Left lung (tissue), 10 donors: Measurements from ENCODE around the gene FGGY. TPM values are rescaled to one million over a fixed set of nuclear protein-coding genes. Genes with fewer than 3 reads are reported as not detected.
A peak's percentile ranks its signal among the peaks of the same experiment; 100 is the strongest.

Experiments
- ATAC-seq: fragments of 200-7000 bp; cut with Tn5 transposase; one replicate; pipeline ENCODE4 v1.9.1; 2020; ENCODE audit warnings: moderate library complexity
- DNase-seq, 4 donors: peaks; one replicate each; pipeline ENCODE4 v3.0.0-alpha.2; 2013 to 2020
- H3K27ac ChIP-seq, 2 donors: fragments of 200-600 bp; sonication (generic) in 1 of 2; one replicate each; pipeline versions ENCODE4 v1.5.0 to v1.8.0; 2020 to 2021
- H3K27me3 ChIP-seq, 2 donors: fragments of 200-600 bp; sonication (generic) in 1 of 2; one replicate each; pipeline versions ENCODE4 v1.5.0 to v1.8.0; 2020 to 2021
- H3K36me3 ChIP-seq, 2 donors: fragments of 200-600 bp; sonication (generic) in 1 of 2; one replicate each; pipeline versions ENCODE4 v1.5.0 to v1.8.0; 2020 to 2021
- H3K4me1 ChIP-seq, 2 donors: fragments of 200-600 bp; one replicate each; pipeline ENCODE4 v1.8.0; 2021
- H3K4me3 ChIP-seq, 2 donors: fragments of 200-600 bp; sonication (generic) in 1 of 2; one replicate each; pipeline versions ENCODE4 v1.5.0 to v1.8.0; 2020 to 2021; ENCODE audit warnings: mild to moderate bottlenecking in 1 of 2
- H3K9me3 ChIP-seq, 2 donors: fragments of 200-600 bp; sonication (generic) in 1 of 2; one replicate each; pipeline versions ENCODE4 v1.5.0 to v1.8.0; 2020 to 2021
- CTCF ChIP-seq, 2 donors: fragments of 200-600 bp; sonication (generic) in 1 of 2; IDR thresholded peaks; one replicate each; pipeline versions ENCODE4 v1.5.0 to v1.8.0; 2021; ENCODE audit warnings: antibody characterized with exemption in 2 of 2
- intact Hi-C, 2 donors: fragments of 100-400 bp; cut with DNase I; formaldehyde crosslinking; loops; one replicate each; pipeline versions ENCODE4 v1.11.2 to v1.14.2; 2022
- polyA plus RNA-seq, 6 donors: library from polyadenylated mRNA; unstranded; fragments of 120-200 nt; gene quantifications; one replicate each; pipeline ENCODE4 v1.2.1, GENCODE V29; 2013; ENCODE audit not compliant: insufficient read length in 6 of 6
- total RNA-seq, 2 donors: library from RNA; stranded (reverse); fragmentation: NEBNext Ultra II Directional; extraction: Animal tissue kit (Norgen Biotek cat#: 25700); gene quantifications; one replicate each; pipeline ENCODE4 v1.2.1, GENCODE V29; 2021
- donor health status: DM: no; HTN: yes; CAD: no.
- donor health status: DM: no; HTN: no; CAD: no.

The FGGY gene
- total and polyA plus RNA-seq, 8 donors, result 13.5 to 22.7 (median 18.4) TPM

- DNase-seq (peak in 1 of 4 donors; percentile 43), ATAC-seq (peak; percentile 81)
- H3K27me3 ChIP-seq, result no peaks in the 10 kb centered on the region
- H3K9me3 ChIP-seq, result no peaks in the 10 kb centered on the region
- no peak overlapping the region for H3K4me3 ChIP-seq
- peak overlapping the region; percentile 30 to 31 for H3K27ac ChIP-seq
- peaks cover 6 to 22% of the 10 kb centered on the region in 2 donors for H3K4me1 ChIP-seq
- no peak for TF ChIP-seq CTCF (IDR thresholded peaks at IDR 0.05)
- H3K36me3 ChIP-seq, result no peaks in the 10 kb centered on the region
- intact Hi-C loops, result no loop called here
Measured at GRCh38 chr1:59434336-59434735, 137.4 kb downstream of the FGGY start.

GRCh38 chr1:59436637-59437036 is 139.7 kb downstream of the FGGY start:
- intact Hi-C loops, result no loop called here
- H3K27ac ChIP-seq, result peak overlapping the region in 1 of 2 donors; percentile 7
- ATAC-seq, result no peak

GRCh38 chr1:59438058-59438560 is 141.2 kb downstream of the FGGY start:
- ATAC-seq, result peak; percentile 63
- Histone ChIP-seq H3K27ac (no peak overlapping the region), H3K4me1 (peaks cover 6 to 17% of the 10 kb centered on the region in 2 donors), H3K9me3 (no peaks in the 10 kb centered on the region), H3K27me3 (no peaks in the 10 kb centered on the region), H3K36me3 (no peaks in the 10 kb centered on the region), H3K4me3 (no peak overlapping the region)
- intact Hi-C loops, result no loop called here
- DNase-seq, result no peak
- TF ChIP-seq CTCF (IDR thresholded peaks at IDR 0.05), result no peak

More at GRCh38 chr1:59436637-59437036, 139.7 kb downstream of the FGGY start:
- Histone ChIP-seq H3K36me3 (no peaks in the 10 kb centered on the region), H3K4me1 (peaks cover 6 to 22% of the 10 kb centered on the region in 2 donors), H3K9me3 (no peaks in the 10 kb centered on the region), H3K27me3 (no peaks in the 10 kb centered on the region), H3K4me3 (no peak overlapping the region)
- TF ChIP-seq CTCF (IDR thresholded peaks at IDR 0.05), result no peak
- DNase-seq, result no peak

- ATAC-seq (no peak), DNase-seq (no peak)
Measured at GRCh38 chr1:59442492-59442891, 145.6 kb downstream of the FGGY start.

GRCh38 chr1:59443310-59443709 is 146.4 kb downstream of the FGGY start:
- ATAC-seq, result no peak
- Histone ChIP-seq H3K36me3 (no peaks in the 10 kb centered on the region), H3K4me3 (no peak overlapping the region), H3K9me3 (no peaks in the 10 kb centered on the region), H3K27me3 (no peaks in the 10 kb centered on the region), H3K4me1 (peaks cover 11 to 15% of the 10 kb centered on the region in 2 donors), H3K27ac (no peak overlapping the region)
- no peak for TF ChIP-seq CTCF (IDR thresholded peaks at IDR 0.05)
- intact Hi-C loops, result no loop called here
- no peak for DNase-seq

More at GRCh38 chr1:59442492-59442891, 145.6 kb downstream of the FGGY start:
- intact Hi-C loops, result no loop called here
- H3K27ac ChIP-seq, result no peak overlapping the region
- TF ChIP-seq CTCF (IDR thresholded peaks at IDR 0.05), result no peak
- no peaks in the 10 kb centered on the region for H3K27me3 ChIP-seq
- H3K36me3 ChIP-seq, result no peaks in the 10 kb centered on the region
- H3K4me1 ChIP-seq, result peaks cover 15 to 17% of the 10 kb centered on the region in 2 donors
- no peak overlapping the region for H3K4me3 ChIP-seq
- H3K9me3 ChIP-seq, result no peaks in the 10 kb centered on the region
